Osteoblast (primary cell): ENCODE results near the gene KDELR3. TPM values are rescaled to one million over a fixed set of nuclear protein-coding genes. Genes with fewer than 3 reads are reported as not detected.

Source experiments
- DNase-seq: peaks from one replicate; pipeline ENCODE4 v3.0.0; 2011; ENCODE audit warnings: low spot score, mixed read lengths; ENCODE audit not compliant: insufficient read length; ENCODE audit errors: missing footprints
- H2AFZ ChIP-seq: 2 replicates; pipeline ENCODE4 v1.6.0; 2011; ENCODE audit warnings: mild to moderate bottlenecking, low read length
- H3K27ac ChIP-seq: 2 replicates; pipeline ENCODE4 v1.5.1; 2011; ENCODE audit warnings: mild to moderate bottlenecking, low read depth, low read length, moderate library complexity
- H3K27me3 ChIP-seq: 2 replicates; pipeline ENCODE4 v1.6.0; 2012; ENCODE audit warnings: mild to moderate bottlenecking, control low read depth, inconsistent platforms, low read length, moderate library complexity; ENCODE audit not compliant: insufficient read depth
- H3K36me3 ChIP-seq: 2 replicates; pipeline ENCODE4 v1.5.1; 2011; ENCODE audit warnings: mild to moderate bottlenecking, low read length, control low read depth, moderate library complexity; ENCODE audit not compliant: insufficient read depth
- H3K4me1 ChIP-seq: 2 replicates; pipeline ENCODE4 v1.5.1; 2011; ENCODE audit warnings: mild to moderate bottlenecking, low read length, control low read depth, moderate library complexity; ENCODE audit not compliant: insufficient read depth
- H3K4me2 ChIP-seq: 2 replicates; pipeline ENCODE4 v1.6.0; 2011; ENCODE audit warnings: mild to moderate bottlenecking, low read length; ENCODE audit not compliant: insufficient read depth
- H3K4me3 ChIP-seq: fragments of 200-600 bp; sonication (generic); 3 replicates; pipeline ENCODE4 v1.5.1; 2012; ENCODE audit warnings: mild to moderate bottlenecking, low read length, inconsistent platforms; ENCODE audit not compliant: insufficient read depth
- H3K79me2 ChIP-seq: 2 replicates; pipeline ENCODE4 v1.6.0; 2012; ENCODE audit warnings: mild to moderate bottlenecking, low read length, control low read depth, inconsistent platforms; ENCODE audit not compliant: insufficient read depth
- H3K9me3 ChIP-seq: 2 replicates; pipeline ENCODE4 v1.5.1; 2011; ENCODE audit warnings: low read depth, low read length, control low read depth
- H4K20me1 ChIP-seq: 2 replicates; pipeline ENCODE4 v1.6.0; 2012; ENCODE audit warnings: mild to moderate bottlenecking, low read length, control low read depth; ENCODE audit not compliant: insufficient read depth
- CTCF ChIP-seq: IDR thresholded peaks from 2 replicates; pipeline ENCODE4 v1.5.1; 2011; ENCODE audit warnings: mild to moderate bottlenecking, low read depth, low read length, moderate library complexity; ENCODE audit errors: extremely low read depth
- total RNA-seq: library from RNA; depleted of rRNA; stranded (reverse); fragments of >200 nt; gene quantifications from 2 replicates; pipeline ENCODE4 v1.2.3, GENCODE V29; 2012

KDELR3 gene
- total RNA-seq, 1 donor = 142 TPM

GRCh38 chr22:38448945-38449745 lies 18.8 kb upstream of the KDELR3 start:
- no peaks in the 10 kb centered on the region for H3K4me1 ChIP-seq
- H3K36me3 ChIP-seq = no peaks in the 10 kb centered on the region
- DNase-seq = no peak
- no peak overlapping the region for H3K4me2 ChIP-seq
- no peaks in the 10 kb centered on the region for H3K9me3 ChIP-seq
- no peak overlapping the region for H2AFZ ChIP-seq
- no peak overlapping the region for H3K4me3 ChIP-seq
- no peaks in the 10 kb centered on the region for H3K79me2 ChIP-seq
- no peak for TF ChIP-seq CTCF
- no peaks in the 10 kb centered on the region for H4K20me1 ChIP-seq
- H3K27me3 ChIP-seq = peaks cover 57% of the 10 kb centered on the region
- H3K27ac ChIP-seq = no peak overlapping the region

- H3K4me3 ChIP-seq = no peak overlapping the region
- no peak overlapping the region for H2AFZ ChIP-seq
- no peak for TF ChIP-seq CTCF
- H3K36me3 ChIP-seq = no peaks in the 10 kb centered on the region
- no peaks in the 10 kb centered on the region for H3K79me2 ChIP-seq
- H4K20me1 ChIP-seq = no peaks in the 10 kb centered on the region
- no peaks in the 10 kb centered on the region for H3K9me3 ChIP-seq
- no peak overlapping the region for H3K4me2 ChIP-seq
- H3K27ac ChIP-seq = no peak overlapping the region
- no peaks in the 10 kb centered on the region for H3K4me1 ChIP-seq
- H3K27me3 ChIP-seq = peaks cover 57% of the 10 kb centered on the region
- DNase-seq = no peak
Measured at GRCh38 chr22:38449776-38450175, 18.1 kb upstream of the KDELR3 start.

GRCh38 chr22:38450234-38450797 lies 17.6 kb upstream of the KDELR3 start:
- peak; percentile 85 for DNase-seq
- no peak overlapping the region for H3K27ac ChIP-seq
- H4K20me1 ChIP-seq = no peaks in the 10 kb centered on the region
- H3K36me3 ChIP-seq = no peaks in the 10 kb centered on the region
- no peaks in the 10 kb centered on the region for H3K9me3 ChIP-seq
- no peak for TF ChIP-seq CTCF
- no peak overlapping the region for H3K4me3 ChIP-seq
- H2AFZ ChIP-seq = no peak overlapping the region
- H3K27me3 ChIP-seq = peaks cover 53% of the 10 kb centered on the region
- no peaks in the 10 kb centered on the region for H3K4me1 ChIP-seq
- no peaks in the 10 kb centered on the region for H3K79me2 ChIP-seq
- no peak overlapping the region for H3K4me2 ChIP-seq

- Histone ChIP-seq H3K4me2 (no peak overlapping the region), H3K27me3 (peaks cover 59% of the 10 kb centered on the region), H2AFZ (no peak overlapping the region), H3K36me3 (no peaks in the 10 kb centered on the region), H3K27ac (no peak overlapping the region), H3K9me3 (no peaks in the 10 kb centered on the region), H3K4me1 (no peaks in the 10 kb centered on the region), H3K4me3 (no peak overlapping the region), H4K20me1 (peaks cover 2% of the 10 kb centered on the region), H3K79me2 (no peaks in the 10 kb centered on the region)
- TF ChIP-seq CTCF = no peak
- DNase-seq = peak; percentile 81
Measured at GRCh38 chr22:38451404-38451803, 16.5 kb upstream of the KDELR3 start.
